HL-60/S4 treated with retinoic acid at 250 ng/mL for 4 days and 3 days (cell line): Measurements from ENCODE around the gene EGR1.

Experiments used
- in situ Hi-C: fragments of 300-500 bp; cut with MboI; formaldehyde crosslinking; loops from 2 replicates; pipeline ENCODE4 v1.7.0; 2022; ENCODE audit warnings: low sequenced_read_pairs

Gene EGR1

DNA sequence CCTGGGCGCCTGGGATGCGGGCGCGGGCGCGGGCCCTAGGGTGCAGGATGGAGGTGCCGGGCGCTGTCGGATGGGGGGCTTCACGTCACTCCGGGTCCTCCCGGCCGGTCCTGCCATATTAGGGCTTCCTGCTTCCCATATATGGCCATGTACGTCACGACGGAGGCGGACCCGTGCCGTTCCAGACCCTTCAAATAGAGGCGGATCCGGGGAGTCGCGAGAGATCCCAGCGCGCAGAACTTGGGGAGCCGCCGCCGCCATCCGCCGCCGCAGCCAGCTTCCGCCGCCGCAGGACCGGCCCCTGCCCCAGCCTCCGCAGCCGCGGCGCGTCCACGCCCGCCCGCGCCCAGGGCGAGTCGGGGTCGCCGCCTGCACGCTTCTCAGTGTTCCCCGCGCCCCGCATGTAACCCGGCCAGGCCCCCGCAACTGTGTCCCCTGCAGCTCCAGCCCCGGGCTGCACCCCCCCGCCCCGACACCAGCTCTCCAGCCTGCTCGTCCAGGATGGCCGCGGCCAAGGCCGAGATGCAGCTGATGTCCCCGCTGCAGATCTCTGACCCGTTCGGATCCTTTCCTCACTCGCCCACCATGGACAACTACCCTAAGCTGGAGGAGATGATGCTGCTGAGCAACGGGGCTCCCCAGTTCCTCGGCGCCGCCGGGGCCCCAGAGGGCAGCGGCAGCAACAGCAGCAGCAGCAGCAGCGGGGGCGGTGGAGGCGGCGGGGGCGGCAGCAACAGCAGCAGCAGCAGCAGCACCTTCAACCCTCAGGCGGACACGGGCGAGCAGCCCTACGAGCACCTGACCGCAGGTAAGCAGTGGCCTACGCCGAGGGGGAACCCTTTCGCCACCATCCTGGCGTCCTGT is at the start of gene EGR1:
Gene EGR1, plus strand, starts transcription at position 219 of the 864 bp plus-strand sequence. Its CDS starts 283 bp downstream, at position 502.
- in situ Hi-C loops: no loop called here

- in situ Hi-C loops: loop anchor here (25.0 kb wide), 1 partner anchor 231 kb away; the partner anchor contains the start of genes BRD8 and KIF20A
Measured at GRCh38 chr5:138418444-138418843, 46.8 kb upstream of the EGR1 start.

DNA sequence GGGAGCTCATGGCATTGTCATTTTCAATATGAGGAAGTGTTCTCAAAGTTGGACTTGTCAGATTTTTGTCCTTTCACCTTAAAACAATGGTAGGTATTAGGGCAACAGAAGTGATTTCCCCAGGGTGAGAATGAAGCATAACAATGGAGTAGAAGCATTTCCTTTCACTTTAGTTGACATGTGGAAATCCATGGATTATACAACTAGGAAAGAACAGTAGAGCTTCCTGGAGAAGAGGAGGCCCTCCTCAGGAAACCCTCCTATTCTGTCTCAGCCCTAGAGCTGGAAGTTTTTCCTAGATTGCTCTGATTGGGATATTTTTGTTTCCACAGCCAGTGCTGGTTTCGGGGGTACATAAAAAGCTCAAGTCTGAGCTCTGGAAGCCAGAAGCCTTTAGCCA is 40.2 kb upstream of the EGR1 start:
- in situ Hi-C loops: no loop called here

DNA sequence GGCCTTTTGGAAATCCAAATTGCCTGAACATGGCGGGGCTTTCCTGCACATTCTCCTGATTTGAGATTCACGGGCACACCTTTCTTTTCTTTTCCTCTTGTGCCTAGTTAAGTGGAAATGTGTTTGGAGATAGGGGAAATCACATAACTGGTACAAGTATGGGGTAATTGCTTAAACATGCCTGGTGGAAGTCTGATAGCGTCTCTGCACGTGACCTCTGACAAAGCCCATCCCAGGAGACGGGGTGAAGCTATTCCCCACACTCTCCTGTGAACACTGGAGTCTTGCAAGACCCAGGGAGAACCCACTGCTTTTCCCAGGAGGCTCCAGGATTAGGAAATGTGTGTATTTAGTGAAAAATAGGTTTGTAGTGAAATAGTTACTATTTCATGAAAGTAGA is 29.3 kb upstream of the EGR1 start:
- in situ Hi-C loops: no loop called here

DNA sequence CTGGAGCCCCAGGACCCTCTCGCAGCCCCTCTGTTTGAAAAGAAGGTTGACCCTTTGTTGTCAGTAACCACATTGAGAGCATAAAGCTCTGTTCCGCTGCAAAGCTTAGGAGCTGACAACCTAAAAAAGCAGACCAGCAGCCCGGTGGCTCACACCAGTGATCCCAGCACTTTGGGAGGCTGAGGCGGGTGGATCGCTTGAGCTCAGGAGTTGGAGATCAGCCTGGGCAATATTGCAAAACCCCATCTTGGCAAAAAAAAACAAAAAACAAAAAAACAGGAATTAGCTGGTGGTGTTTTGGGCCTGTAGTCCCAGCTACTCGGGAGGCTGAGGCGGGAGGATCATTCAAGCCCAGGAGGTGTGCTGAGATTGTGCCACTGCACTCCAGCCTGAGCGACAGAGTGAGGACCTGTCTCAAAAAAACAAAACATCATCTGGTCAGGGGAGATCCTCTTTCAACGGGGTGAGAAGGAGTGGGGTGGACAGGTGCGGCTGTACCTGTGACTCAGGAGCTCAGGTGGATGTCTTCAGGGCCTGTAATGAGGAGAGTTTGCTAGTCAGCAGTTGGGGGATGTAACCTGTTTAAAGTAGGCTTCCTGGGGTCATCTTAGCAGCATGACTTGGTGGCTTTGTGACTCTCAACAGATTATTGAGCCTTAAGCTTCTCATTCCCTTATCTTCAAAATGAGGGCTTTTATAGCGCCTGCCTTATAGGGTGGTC is 27.1 kb upstream of the EGR1 start:
- in situ Hi-C loops: no loop called here

GRCh38 chr5:138438724-138439476 is 26.4 kb upstream of the EGR1 start, which contains the start of gene REEP2:
Gene REEP2, plus strand, starts transcription at chr5:138439057. Its CDS starts 152 bp downstream, at chr5:138439209.
- in situ Hi-C loops: no loop called here

GRCh38 chr5:138439477-138440158 is 25.7 kb upstream of the EGR1 start:
- in situ Hi-C loops: no loop called here

DNA sequence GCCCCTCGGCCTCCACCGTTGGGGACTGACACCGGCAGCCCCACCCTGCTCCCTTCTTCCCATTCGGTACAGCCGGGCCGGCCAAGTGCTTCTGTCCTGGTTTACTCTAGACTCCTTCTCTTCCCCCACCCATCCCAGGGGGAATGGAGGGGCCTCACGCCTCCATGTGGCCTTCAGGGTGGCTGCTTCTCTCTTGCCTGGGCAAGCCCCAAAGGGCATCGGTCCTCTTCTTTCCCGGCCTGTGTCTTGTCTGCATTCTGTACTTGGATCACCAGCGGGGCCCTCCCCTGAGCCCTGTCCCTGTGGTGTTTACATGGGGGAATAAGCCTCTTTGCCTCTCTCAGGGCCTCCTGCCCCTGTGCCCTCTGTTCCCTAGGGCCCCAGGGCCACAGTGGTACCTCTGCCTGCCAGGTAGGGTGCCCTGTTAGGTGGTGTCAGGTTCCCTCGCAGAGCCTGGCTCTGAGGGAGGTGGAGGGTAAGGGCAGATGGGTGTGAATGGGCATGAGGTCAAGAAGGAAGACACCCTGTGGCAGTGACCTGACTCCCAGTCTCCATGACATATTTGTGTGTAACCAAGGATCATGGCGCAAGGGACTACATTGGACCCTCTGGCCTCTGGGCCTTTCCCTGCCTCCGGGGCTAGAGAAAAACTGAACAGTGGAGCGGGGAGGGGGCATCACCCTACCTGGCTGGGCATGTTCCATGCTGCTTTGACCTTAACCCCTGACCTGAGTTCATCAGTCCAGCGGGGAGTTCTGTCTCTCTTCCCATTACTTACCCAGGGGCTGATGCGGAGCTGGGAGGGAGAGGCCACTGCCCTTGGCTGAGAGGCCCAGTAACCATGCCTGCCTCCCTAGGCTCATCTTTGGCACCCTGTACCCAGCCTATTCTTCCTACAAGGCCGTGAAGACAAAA is 24.9 kb upstream of the EGR1 start:
- in situ Hi-C loops: no loop called here

DNA sequence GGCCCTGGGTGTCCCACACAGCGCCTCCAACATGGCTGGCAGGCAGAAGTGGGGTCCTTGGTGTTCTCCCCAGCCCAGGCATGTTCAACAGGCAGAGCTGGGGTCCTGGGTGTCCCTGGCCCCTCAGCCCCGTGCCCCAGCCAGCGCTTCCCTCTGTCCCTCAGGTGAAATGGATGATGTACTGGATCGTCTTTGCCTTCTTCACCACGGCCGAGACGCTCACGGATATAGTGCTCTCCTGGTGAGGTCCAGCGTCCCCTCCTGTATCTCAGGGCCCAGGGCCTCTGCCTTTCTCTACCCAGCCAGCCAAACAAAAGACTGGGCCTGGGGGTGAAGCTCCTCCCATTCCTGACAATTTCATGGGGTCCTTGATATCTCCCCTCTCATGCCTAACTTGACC is 24.1 kb upstream of the EGR1 start:
- in situ Hi-C loops: no loop called here

DNA sequence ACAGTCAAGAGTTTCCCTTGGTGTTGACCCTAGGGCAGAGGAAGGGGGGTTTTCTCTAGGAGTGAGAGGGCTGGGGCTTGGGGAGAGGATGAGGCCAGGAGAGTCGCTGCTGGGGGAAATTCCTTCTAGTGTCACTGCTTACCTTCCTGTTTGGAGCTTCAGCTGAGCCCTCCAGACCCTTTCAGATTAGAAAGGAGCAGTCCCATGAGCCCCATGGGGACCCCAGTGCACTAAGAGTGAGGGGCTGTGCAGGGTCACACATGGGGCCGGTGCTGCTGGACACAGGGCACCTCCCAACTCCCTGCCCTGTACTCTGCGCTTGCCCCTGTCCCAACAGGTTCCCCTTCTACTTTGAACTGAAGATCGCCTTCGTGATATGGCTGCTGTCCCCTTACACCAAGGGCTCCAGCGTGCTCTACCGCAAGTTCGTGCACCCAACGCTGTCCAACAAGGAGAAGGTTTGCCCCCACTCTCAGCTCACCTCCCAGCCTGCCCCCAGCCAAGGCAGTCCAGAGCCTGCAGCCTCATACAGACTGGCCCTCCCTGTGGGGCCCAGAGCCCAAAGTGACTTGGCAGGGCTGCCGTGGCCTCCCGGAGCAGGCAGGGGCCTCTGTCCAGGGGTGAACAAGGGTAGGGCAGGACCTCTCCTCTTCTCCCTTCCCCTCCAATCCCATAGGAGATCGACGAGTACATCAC is 21.1 kb upstream of the EGR1 start:
- in situ Hi-C loops: no loop called here

DNA sequence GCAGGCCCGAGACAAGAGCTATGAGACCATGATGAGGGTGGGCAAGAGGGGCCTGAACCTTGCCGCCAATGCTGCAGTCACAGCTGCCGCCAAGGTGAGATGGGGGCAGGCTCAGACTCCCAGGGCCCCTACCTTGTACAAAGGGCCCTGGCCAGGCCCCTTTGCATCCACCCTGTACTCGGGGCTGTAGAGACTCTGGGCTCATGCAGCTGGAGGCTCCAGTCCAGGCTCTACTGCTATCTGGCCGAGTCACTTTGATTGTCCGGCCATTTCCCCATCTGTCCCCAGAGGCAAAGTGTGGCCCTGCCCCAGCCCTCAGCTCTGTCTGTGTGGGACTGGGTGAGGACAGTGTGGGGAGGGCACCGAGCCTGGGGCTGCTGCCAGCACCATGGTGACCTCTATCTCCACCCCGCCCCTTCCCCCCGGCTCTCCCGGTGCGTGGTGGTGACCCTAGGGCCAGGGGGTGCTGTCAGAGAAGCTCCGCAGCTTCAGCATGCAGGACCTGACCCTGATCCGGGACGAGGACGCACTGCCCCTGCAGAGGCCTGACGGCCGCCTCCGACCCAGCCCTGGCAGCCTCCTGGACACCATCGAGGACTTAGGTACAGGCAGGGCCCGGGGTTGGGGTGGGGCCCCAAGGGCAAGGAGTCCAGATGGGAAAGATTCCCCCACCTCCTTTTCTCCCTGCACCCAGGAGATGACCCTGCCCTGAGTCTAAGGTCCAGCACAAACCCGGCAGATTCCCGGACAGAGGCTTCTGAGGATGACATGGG is 20.3 kb upstream of the EGR1 start:
- in situ Hi-C loops: no loop called here

GRCh38 chr5:138445547-138446271 is 19.6 kb upstream of the EGR1 start:
- in situ Hi-C loops: no loop called here

DNA sequence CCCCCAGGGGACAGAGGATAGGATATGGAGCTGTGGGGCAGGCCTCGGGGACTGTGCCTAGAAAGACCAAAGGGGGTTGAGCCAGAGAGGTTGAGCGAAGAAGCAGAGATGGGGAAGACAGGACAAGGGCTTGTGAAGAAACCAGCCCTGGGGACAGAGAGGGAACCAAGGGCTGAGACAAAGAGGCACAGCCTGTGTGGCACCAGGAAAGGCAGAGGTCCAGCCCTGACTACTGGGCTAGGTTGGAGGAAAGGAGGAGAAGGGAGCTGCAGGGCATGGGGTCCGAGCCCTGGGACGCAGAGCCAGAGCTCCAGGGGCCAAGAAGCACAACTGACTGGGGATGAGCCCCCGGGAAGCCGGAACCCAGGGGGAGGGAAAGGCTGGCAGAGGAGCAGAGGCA is 17.2 kb upstream of the EGR1 start:
- in situ Hi-C loops: no loop called here

DNA sequence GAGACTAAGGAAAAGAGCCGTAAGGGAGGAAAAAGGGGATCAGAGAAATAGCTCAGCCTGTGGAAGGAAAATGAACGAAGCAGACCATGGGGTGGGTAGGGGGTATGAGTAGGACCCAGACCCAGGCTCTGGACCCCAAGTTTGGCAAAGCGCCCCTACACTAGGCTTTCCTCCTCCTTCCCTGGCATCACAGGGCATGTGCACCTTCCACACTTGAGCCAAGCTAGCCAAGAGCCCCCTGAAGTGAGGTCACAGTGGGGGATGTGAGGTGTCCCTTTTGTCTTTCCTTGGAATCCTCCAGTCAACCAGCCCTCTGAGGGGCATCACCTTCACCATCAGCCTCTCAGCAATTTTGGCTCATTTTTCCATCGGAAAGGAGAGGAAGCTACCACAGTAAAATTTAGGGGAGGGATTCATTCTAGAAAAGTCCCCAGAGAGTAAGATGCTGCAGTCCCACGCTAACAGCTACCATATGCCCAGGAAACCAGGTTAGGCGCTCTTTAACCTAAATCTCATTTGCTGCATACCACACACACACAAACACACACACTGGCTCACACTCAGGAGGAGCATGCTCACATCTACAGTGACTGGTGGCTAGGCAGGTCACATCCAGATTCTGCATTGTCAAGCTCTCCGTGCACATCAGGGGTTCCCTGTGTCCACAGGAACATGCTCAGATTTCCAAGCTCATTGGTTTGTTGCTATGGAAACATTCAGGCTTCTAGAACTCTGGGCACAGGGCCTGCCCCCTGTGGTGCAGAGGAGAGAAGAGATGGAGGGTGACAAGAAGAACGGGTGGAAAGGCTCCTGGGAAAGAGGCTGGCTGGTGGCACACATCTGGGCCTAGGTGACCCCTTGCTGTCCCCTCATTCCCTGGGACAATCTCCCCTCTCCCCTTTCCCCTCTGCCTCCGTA is 16.5 kb upstream of the EGR1 start:
- in situ Hi-C loops: no loop called here

- in situ Hi-C loops: no loop called here
Measured at GRCh38 chr5:138449501-138450239, 15.6 kb upstream of the EGR1 start.

DNA sequence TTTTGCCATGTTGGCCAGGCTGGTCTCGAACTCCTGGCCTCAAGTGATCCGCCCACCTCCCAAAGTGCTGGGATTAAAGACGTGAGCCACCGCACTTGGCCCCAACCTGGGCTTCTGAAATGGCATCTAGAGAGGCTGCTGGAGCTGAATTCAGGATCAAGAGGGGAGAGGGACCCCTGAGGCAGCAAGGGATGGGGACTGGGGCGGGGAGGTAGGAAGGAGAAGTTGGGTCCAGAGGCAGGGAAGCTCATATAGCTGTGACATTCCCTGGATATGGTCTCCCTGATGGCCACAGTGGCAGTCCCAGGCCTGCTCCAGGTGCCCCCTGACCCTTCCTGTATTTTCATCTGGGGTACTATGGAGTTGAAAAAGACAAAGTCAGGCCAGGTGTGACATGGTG is 14.3 kb upstream of the EGR1 start:
- in situ Hi-C loops: no loop called here
